ENCODE data around the gene MARCHF6. TPM values are rescaled to one million over a fixed set of nuclear protein-coding genes. Genes with fewer than 3 reads are reported as not detected.

MARCHF6 gene
- total and polyA plus RNA-seq, 2 experiments from 2014 or later = 70.9 to 91.1 TPM

DNA sequence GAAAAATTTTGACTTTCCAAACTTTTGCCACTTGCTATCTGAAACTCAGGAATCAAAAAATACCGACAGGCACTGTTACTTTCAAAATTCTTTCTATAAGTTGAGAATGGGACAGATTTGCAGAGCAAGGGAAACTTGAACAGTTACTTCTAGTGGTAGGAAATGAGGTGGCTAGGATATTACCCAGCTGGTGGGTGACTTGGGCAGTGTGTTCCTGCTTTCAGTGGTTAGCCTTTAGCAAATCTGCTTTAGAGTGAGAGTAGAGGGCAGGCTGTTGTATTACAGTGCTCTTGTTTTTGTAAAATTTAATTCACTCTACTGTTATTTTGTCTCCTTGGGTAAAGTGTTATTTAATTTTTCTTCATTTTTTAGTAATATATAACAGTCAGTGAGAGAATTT lies 48.0 kb downstream of the MARCHF6 start:
- no peaks in the 10 kb centered on the region for H3K36me3 ChIP-seq (replicated peaks; ENCODE audit: insufficient read depth, low read depth)

More for the DNA sequence above, 48.0 kb downstream of the MARCHF6 start:
- Histone ChIP-seq H3K4me3 (no peak overlapping the region), H3K9me2 (replicated peaks; ENCODE audit: insufficient read depth) (no peaks in the 10 kb centered on the region), H4K20me1 (ENCODE audit: insufficient read depth, poor library complexity, severe bottlenecking) (no peaks in the 10 kb centered on the region), H3K27ac (no peak overlapping the region), H3K4me2 (no peak overlapping the region), H3K9me3 (ENCODE audit: low read depth) (no peaks in the 10 kb centered on the region), H3K27me3 (no peaks in the 10 kb centered on the region), H3K4me1 (ENCODE audit: insufficient read depth) (no peaks in the 10 kb centered on the region), H2AFZ (no peak overlapping the region), H3K79me2 (no peaks in the 10 kb centered on the region)
- TF ChIP-seq EZH2phosphoT487 (IDR thresholded peaks at IDR 0.05; ENCODE audit: low read depth, severe bottlenecking, unreplicated experiment) = no peak
- TF ChIP-seq, protein P1, sequence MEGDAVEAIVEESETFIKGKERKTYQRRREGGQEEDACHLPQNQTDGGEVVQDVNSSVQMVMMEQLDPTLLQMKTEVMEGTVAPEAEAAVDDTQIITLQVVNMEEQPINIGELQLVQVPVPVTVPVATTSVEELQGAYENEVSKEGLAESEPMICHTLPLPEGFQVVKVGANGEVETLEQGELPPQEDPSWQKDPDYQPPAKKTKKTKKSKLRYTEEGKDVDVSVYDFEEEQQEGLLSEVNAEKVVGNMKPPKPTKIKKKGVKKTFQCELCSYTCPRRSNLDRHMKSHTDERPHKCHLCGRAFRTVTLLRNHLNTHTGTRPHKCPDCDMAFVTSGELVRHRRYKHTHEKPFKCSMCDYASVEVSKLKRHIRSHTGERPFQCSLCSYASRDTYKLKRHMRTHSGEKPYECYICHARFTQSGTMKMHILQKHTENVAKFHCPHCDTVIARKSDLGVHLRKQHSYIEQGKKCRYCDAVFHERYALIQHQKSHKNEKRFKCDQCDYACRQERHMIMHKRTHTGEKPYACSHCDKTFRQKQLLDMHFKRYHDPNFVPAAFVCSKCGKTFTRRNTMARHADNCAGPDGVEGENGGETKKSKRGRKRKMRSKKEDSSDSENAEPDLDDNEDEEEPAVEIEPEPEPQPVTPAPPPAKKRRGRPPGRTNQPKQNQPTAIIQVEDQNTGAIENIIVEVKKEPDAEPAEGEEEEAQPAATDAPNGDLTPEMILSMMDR (IDR thresholded peaks at IDR 0.05; ENCODE audit: poor library complexity) = no peak
- no peak for TF ChIP-seq EZH2 (IDR thresholded peaks at IDR 0.05; ENCODE audit: borderline replicate concordance)
- DNase-seq (ENCODE audit: low spot score) = no peak
- 88% methylated on average over 1 of the region's 1 CpG for WGBS (ENCODE audit: low lambda C conversion rate, missing lambda C conversion rate)

Small RNA genes lying within 50 kb of the gene (small RNA-seq; reads per million reads assigned to genes)
- not detected for gene RF00019

Other genes with a start within 250 kb of the MARCHF6 start
- 32.3 and 33.8 TPM in 2 replicates for gene ATPSCKMT, start 103.8 kb upstream of the MARCHF6 start, total RNA-seq
- gene ATPSCKMT, start 103.8 kb upstream of the MARCHF6 start, polyA plus RNA-seq = 10.3 and 12.3 TPM in 2 replicates
- 282 and 288 TPM in 2 replicates for gene CCT5, start 103.4 kb upstream of the MARCHF6 start, total RNA-seq
- 182 and 203 TPM in 2 replicates for gene CCT5, start 103.4 kb upstream of the MARCHF6 start, polyA plus RNA-seq
- 15.5 and 20.8 TPM in 2 replicates for gene CMBL, start 45.8 kb upstream of the MARCHF6 start, total RNA-seq
- gene CMBL, start 45.8 kb upstream of the MARCHF6 start, polyA plus RNA-seq = 16.7 and 24.1 TPM in 2 replicates
- gene ROPN1L, start 88.2 kb downstream of the MARCHF6 start, total RNA-seq = 0.28 and 0.30 TPM in 2 replicates
- gene ROPN1L, start 88.2 kb downstream of the MARCHF6 start, polyA plus RNA-seq = not detected in 2 replicates
- gene ANKRD33B, start 210.4 kb downstream of the MARCHF6 start, total RNA-seq = 2.0 and 2.3 TPM in 2 replicates
- 1.5 and 2.1 TPM in 2 replicates for gene ANKRD33B, start 210.4 kb downstream of the MARCHF6 start, polyA plus RNA-seq

Data from hepatocyte (in vitro differentiated cells).